NCI-H1105 treated with DMSO at 0.1 percent for 48 hours (cell line): ENCODE results near the gene RTN4IP1.

Experiments
- DNase-seq: peaks from one replicate; lab custom pipeline; 2025; lab: John Stamatoyannopoulos, UW

The RTN4IP1 gene

GRCh38 chr6:106546691-106547414, 82.4 kb downstream of the RTN4IP1 start:
- DNase-seq: peak; percentile 40

GRCh38 chr6:106546261-106546690, 83.0 kb downstream of the RTN4IP1 start:
- DNase-seq: no peak

GRCh38 chr6:106540907-106541306, 88.4 kb downstream of the RTN4IP1 start:
- DNase-seq: no peak

GRCh38 chr6:106540432-106540831, 88.9 kb downstream of the RTN4IP1 start:
- no peak for DNase-seq

GRCh38 chr6:106539936-106540335, 89.4 kb downstream of the RTN4IP1 start:
- DNase-seq: no peak

- no peak for DNase-seq
Observed at GRCh38 chr6:106538145-106538544, 91.2 kb downstream of the RTN4IP1 start.

GRCh38 chr6:106537662-106538061, 91.6 kb downstream of the RTN4IP1 start:
- DNase-seq: no peak

GRCh38 chr6:106536851-106537250, 92.4 kb downstream of the RTN4IP1 start:
- no peak for DNase-seq

- DNase-seq: no peak
Observed at GRCh38 chr6:106536357-106536756, 92.9 kb downstream of the RTN4IP1 start.

- DNase-seq: no peak
Observed at GRCh38 chr6:106535012-106535411, 94.3 kb downstream of the RTN4IP1 start.

GRCh38 chr6:106534564-106534982, 94.7 kb downstream of the RTN4IP1 start:
- DNase-seq: no peak

GRCh38 chr6:106534004-106534403, 95.3 kb downstream of the RTN4IP1 start:
- no peak for DNase-seq

- no peak for DNase-seq
Observed at GRCh38 chr6:106533054-106533453, 96.2 kb downstream of the RTN4IP1 start.

GRCh38 chr6:106530502-106530901, 98.8 kb downstream of the RTN4IP1 start:
- DNase-seq: no peak

- no peak for DNase-seq
Observed at GRCh38 chr6:106530026-106530425, 99.3 kb downstream of the RTN4IP1 start.

- no peak for DNase-seq
Observed at GRCh38 chr6:106529438-106529837, 99.9 kb downstream of the RTN4IP1 start.

GRCh38 chr6:106528521-106528920, 100.8 kb downstream of the RTN4IP1 start:
- DNase-seq: no peak

- no peak for DNase-seq
Observed at GRCh38 chr6:106527979-106528378, 101.3 kb downstream of the RTN4IP1 start.

- DNase-seq: no peak
Observed at GRCh38 chr6:106527117-106527516, 102.2 kb downstream of the RTN4IP1 start.

- no peak for DNase-seq
Observed at GRCh38 chr6:106525882-106526275, 103.4 kb downstream of the RTN4IP1 start.

GRCh38 chr6:106525107-106525881, 104.0 kb downstream of the RTN4IP1 start:
- no peak for DNase-seq

GRCh38 chr6:106522562-106523250, 106.6 kb downstream of the RTN4IP1 start:
- DNase-seq: no peak
